ENCODE measurements around the gene DAGLA.

- TF ChIP-seq CTCF (IDR thresholded peaks at IDR 0.05) (no peak), POLR2A (IDR thresholded peaks at IDR 0.05) (no peak)
These were observed 895 bp upstream of the DAGLA start for GRCh38 chr11:61679296-61679695.
